ENCODE measurements around the gene SASH1. TPM values are rescaled to one million over a fixed set of nuclear protein-coding genes. Genes with fewer than 3 reads are reported as not detected.

SASH1 gene
- total and polyA plus RNA-seq, 9 of the 15 experiments (the other 6 are each of a cell fraction or from before 2014, with no cell fraction given), result 0.35 to 3.5 (median 1.6) TPM

- TF ChIP-seq PRDM10 (IDR thresholded peaks at IDR 0.05; ENCODE audit: partially characterized antibody) (no peak), ZNF124 (CRISPR knock-in tag; IDR thresholded peaks at IDR 0.05) (no peak), HMG20A (CRISPR knock-in tag; conservative IDR thresholded peaks at IDR 0.05) (no peak)
These were observed 2.5 kb downstream of the SASH1 start (continued) for GRCh38 chr6:148345176-148345575.

- intact Hi-C loops (cut with micrococcal nuclease), result no loop called here
- no peak overlapping the region for H3K4me2 ChIP-seq (ENCODE audit: insufficient read depth, low read length)
- H4K20me1 ChIP-seq (replicated peaks; ENCODE audit: control insufficient read depth, insufficient read depth, low read length), result 0 out of 2 replicates have a peak, but pooled peaks cover 3% of the 10 kb centered on the region
- no peaks in the 10 kb centered on the region for H3K4me1 ChIP-seq (replicated peaks in 1 of 2; ENCODE audit: control insufficient read depth in 2 of 2, insufficient read depth in 2 of 2, low read length in 2 of 2)
- no peaks in the 10 kb centered on the region for H3K9me1 ChIP-seq (ENCODE audit: control insufficient read depth, insufficient read depth, low read length)
- H3K27me3 ChIP-seq (ENCODE audit: control insufficient read depth in 2 of 2, insufficient read depth in 2 of 2, low read length in 2 of 2), result peaks cover 36 to 43% of the 10 kb centered on the region in 2 experiments
- DNase-seq (ENCODE audit: extremely low read depth in 1 of 4, low spot score in 3 of 4) (no peak), FAIRE-seq (no peak), ATAC-seq (no peak)
- ChIA-PET POLR2A (no interaction called here), CTCF (ENCODE audit: low intra/inter-chr PET ratio) (no interaction called here)
- H3K36me3 ChIP-seq (ENCODE audit: control insufficient read depth, insufficient read depth, low read length), result no peaks in the 10 kb centered on the region
- H3K27ac ChIP-seq (ENCODE audit: extremely low read depth, low read depth, low read length), result no peak overlapping the region
- H2AFZ ChIP-seq (ENCODE audit: low read depth, low read length), result no peak overlapping the region
- in situ Hi-C loops (cut with MboI), result no loop called here
- no peak overlapping the region for H3K4me3 ChIP-seq
- no peaks in the 10 kb centered on the region for H3K79me2 ChIP-seq (ENCODE audit: control insufficient read depth, insufficient read depth, low read length)
- no peaks in the 10 kb centered on the region for H3K9me3 ChIP-seq (replicated peaks; ENCODE audit: control insufficient read depth, insufficient read depth, low read depth, low read length)
- no TSS peak for BruUV-seq (replicated peaks)
- no peak overlapping the region for H3K9ac ChIP-seq (ENCODE audit: insufficient read depth in 1 of 2, low read depth in 2 of 2, low read length in 2 of 2)
- WGBS (ENCODE audit: insufficient coverage, low coverage, missing lambda C conversion rate), result 0% methylated on average over 4 of the region's 4 CpGs
- no peak for TF ChIP-seq SIN3A (IDR thresholded peaks at IDR 0.05; ENCODE audit: borderline replicate concordance in 2 of 2, control insufficient read depth in 1 of 2, low read depth in 2 of 2, low read length in 2 of 2)
- no peak for TF ChIP-seq TGIF2 (CRISPR knock-in tag; IDR thresholded peaks at IDR 0.05)
- TF ChIP-seq KLF6 (CRISPR knock-in tag; IDR thresholded peaks at IDR 0.05; ENCODE audit: borderline replicate concordance), result no peak
- no peak for TF ChIP-seq AFF1 (IDR thresholded peaks at IDR 0.05; ENCODE audit: low read depth in 1 of 2, partially characterized antibody in 2 of 2)
- TF ChIP-seq ZNF561 (CRISPR knock-in tag; conservative IDR thresholded peaks at IDR 0.05), result no peak
- TF ChIP-seq TRIM25 (IDR thresholded peaks at IDR 0.05; ENCODE audit: borderline replicate concordance), result no peak
- TF ChIP-seq TAL1 (IDR thresholded peaks at IDR 0.05), result no peak
- no peak for TF ChIP-seq MTA2 (IDR thresholded peaks at IDR 0.05; ENCODE audit: low read depth)
- TF ChIP-seq ZNF197 (CRISPR knock-in tag; IDR thresholded peaks at IDR 0.05; ENCODE audit: low read depth), result no peak
These were observed 2.9 kb downstream of the SASH1 start for GRCh38 chr6:148345578-148345977.
